Adrenal gland (tissue), 12 donors: Measurements from ENCODE around the gene RPS6KL1. TPM values are rescaled to one million over a fixed set of nuclear protein-coding genes. Genes with fewer than 3 reads are reported as not detected.

ENCODE experiments used
- DNase-seq, 7 donors: peaks; one replicate each; pipeline ENCODE4 v3.0.0-alpha.2; 2019 to 2020
- H3K27ac ChIP-seq, 5 donors: fragments of 200-600 bp; sonication (generic) in 4 of 5; 1 replicate in 3 of 5; 2 replicates in 2 of 5; pipeline versions ENCODE4 v1.5.1 to v1.8.0; 2016 to 2020; ENCODE audit warnings: mild to moderate bottlenecking in 1 of 5
- H3K27me3 ChIP-seq: fragments of 200-600 bp; 2 replicates; pipeline ENCODE4 v1.8.0; 2021
- H3K36me3 ChIP-seq, 2 donors: fragments of 200-600 bp; replicated peaks in 1 of 2; 1 replicate in 1 of 2; 2 replicates in 1 of 2; pipeline versions ENCODE4 v1.5.1 to v1.8.0; 2018 to 2022
- H3K4me1 ChIP-seq, 2 donors: fragments of 200-600 bp; replicated peaks in 1 of 2; 1 replicate in 1 of 2; 2 replicates in 1 of 2; pipeline versions ENCODE4 v1.5.1 to v1.8.0; 2018 to 2021
- H3K4me3 ChIP-seq, 4 donors: fragments of 200-600 bp; sonication (generic) in 3 of 4; one replicate each; pipeline ENCODE4 v1.5.1; 2016 to 2018
- H3K9me3 ChIP-seq, 3 donors: fragments of 200-600 bp; sonication (generic) in 1 of 3; replicated peaks in 1 of 3; 1 replicate in 2 of 3; 2 replicates in 1 of 3; pipeline versions ENCODE4 v1.5.1 to v1.8.0; 2016 to 2021
- CTCF ChIP-seq, 6 experiments: fragments of 450-650 bp in 4 of 6; fragments of 200-600 bp in 2 of 6; sonication (generic) in 1 of 6; IDR thresholded peaks; 1 replicate in 5 of 6; 2 replicates in 1 of 6; pipeline versions ENCODE4 v1.5.1 to v1.8.0; 2016 to 2021; ENCODE audit warnings: antibody characterized with exemption in 6 of 6, mild to moderate bottlenecking in 2 of 6, moderate library complexity in 1 of 6
- POLR2A ChIP-seq, 2 donors: fragments of 450-650 bp; IDR thresholded peaks; one replicate each; pipeline ENCODE4 v1.6.1; 2017; ENCODE audit warnings: antibody characterized with exemption in 2 of 2, mild to moderate bottlenecking in 2 of 2, moderate library complexity in 1 of 2
- WGBS, 4 donors: extraction: QIAGEN DNeasy Blood & Tissue Kit in 2 of 4; methylation state at CpG; one replicate each; pipeline versions ENCODE4 v1.1.5 to v1.1.7; 2013 to 2017; 5-methylcytosine and 5-hydroxymethylcytosine counted together
- intact Hi-C, 2 donors: fragments of 100-400 bp; cut with DNase I; formaldehyde crosslinking; loops; one replicate each; pipeline versions ENCODE4 v1.14.1 to v1.15.0; 2022 to 2023
- polyA plus RNA-seq, 3 donors: library from polyadenylated mRNA; stranded (reverse); fragments of 200-250 nt in 2 of 3; fragments of 350-450 nt in 1 of 3; fragmentation: Illumina TruSeq in 1 of 3; extraction: RNeasy Lipid Tissue Mini Kit (QIAGEN cat#74804) in 1 of 3; gene quantifications; one replicate each; pipeline ENCODE4 v1.2.3, GENCODE V29; 2013 to 2014
- total RNA-seq, 9 donors: library from RNA; depleted of rRNA in 4 of 9; stranded (reverse); fragments of >200 nt in 4 of 9; fragments of 120-200 nt in 1 of 9; fragmentation: NEBNext Ultra II Directional in 1 of 9; extraction: Animal tissue kit (Norgen Biotek cat#: 25700) in 1 of 9; gene quantifications; one replicate each; pipeline versions ENCODE4 v1.1.0 to v1.2.4, GENCODE V29; 2013 to 2023
- donor health status: healthy with polysubstance abuse.
- donor health status: Bipolar disorder and iron deficiency.
- donor health status: DM: yes; HTN: yes; CAD: no.
- donor health status: DM: no; HTN: no; CAD: no.
- donor health status: DM: no; HTN: no; CAD: no.
- donor health status: DM: yes; HTN: yes; CAD: no.

The RPS6KL1 gene
- total and polyA plus RNA-seq, 12 donors, result 2.0 to 28.2 (median 5.3) TPM

DNA sequence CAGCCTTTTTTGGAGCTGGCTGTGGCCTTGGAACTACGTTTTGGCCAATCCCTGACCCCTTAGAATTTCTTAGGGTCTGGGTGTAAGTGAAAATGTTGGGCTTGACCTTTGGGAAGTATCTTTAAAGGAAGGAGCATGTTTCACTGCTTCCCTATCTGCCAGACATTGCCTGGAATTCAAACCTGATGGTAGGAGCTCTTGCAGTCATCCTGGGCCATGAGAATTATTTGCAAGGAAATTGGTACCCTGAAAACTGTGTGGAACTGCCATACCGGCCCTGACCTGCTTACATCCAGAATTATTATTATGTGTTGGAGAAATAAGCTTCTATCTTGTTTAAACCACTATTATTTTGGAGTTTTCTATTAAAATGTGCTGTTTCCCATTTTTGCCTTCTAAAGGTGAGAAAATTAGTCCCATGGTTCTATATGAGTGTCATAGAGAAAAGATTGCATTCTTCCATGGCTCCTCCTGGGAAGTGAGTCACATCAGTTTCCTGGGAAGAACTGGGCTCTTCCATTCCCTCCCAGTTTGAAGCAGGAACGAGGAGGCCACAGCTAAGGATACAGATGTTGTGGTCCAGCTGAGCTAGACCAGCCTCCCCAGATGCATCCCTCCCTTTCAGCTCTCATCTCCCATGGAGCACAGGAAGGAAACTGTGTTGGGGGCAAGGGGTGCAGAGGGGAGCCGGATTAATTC is 41.9 kb upstream of the RPS6KL1 start:
- H3K4me1 ChIP-seq, result peaks cover 0 to 4% of the 10 kb centered on the region in 2 donors
- no peaks in the 10 kb centered on the region for H3K36me3 ChIP-seq
- H3K27me3 ChIP-seq, result no peaks in the 10 kb centered on the region
- TF ChIP-seq POLR2A (IDR thresholded peaks at IDR 0.05), result no peak
- TF ChIP-seq CTCF (IDR thresholded peaks at IDR 0.05), result no peak
- no peak overlapping the region for H3K4me3 ChIP-seq
- H3K9me3 ChIP-seq, result no peaks in the 10 kb centered on the region
- no peak overlapping the region for H3K27ac ChIP-seq
- WGBS, 4 donors, result 51 to 66% (median 64%) methylated on average over 4 of the region's 4 CpGs
- intact Hi-C loops, result no loop called here
- no peak for DNase-seq

DNA sequence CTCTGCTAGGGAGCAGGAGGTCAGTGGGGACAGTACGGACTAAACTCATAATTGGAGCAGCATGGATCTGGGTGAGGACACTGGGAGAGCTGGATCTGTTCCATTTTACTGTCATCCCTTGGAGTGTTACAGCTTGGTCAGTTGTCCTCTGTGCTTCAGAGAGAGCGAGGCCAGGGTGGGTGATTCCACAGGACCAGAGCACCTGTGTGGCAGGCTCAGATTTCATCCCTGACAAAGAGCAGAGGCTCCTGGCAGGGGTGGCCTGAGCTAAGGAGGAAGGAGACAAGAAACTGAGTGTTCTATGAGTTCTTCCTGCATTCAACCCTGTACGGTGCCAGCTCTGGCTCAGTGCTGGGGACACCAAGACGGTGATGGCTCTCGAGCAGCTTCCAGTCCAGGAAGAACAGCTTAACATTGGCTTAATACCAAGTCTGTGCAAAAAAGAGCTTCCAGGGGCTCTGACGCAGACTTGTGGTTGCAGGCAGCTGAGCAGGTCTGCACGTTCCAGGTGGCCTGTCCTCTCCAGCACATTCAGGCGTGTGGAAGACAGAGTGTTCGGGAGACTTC is 40.7 kb upstream of the RPS6KL1 start:
- no peak for TF ChIP-seq CTCF (IDR thresholded peaks at IDR 0.05)
- WGBS, 4 donors, result 60 to 67% (median 63%) methylated on average over 7 to 9 of the region's 9 CpGs
- Histone ChIP-seq H3K27ac (no peak overlapping the region), H3K27me3 (no peaks in the 10 kb centered on the region), H3K4me3 (no peak overlapping the region), H3K36me3 (no peaks in the 10 kb centered on the region), H3K4me1 (peaks cover 0 to 4% of the 10 kb centered on the region in 2 donors), H3K9me3 (no peaks in the 10 kb centered on the region)
- intact Hi-C loops, result no loop called here
- DNase-seq, result no peak

DNA sequence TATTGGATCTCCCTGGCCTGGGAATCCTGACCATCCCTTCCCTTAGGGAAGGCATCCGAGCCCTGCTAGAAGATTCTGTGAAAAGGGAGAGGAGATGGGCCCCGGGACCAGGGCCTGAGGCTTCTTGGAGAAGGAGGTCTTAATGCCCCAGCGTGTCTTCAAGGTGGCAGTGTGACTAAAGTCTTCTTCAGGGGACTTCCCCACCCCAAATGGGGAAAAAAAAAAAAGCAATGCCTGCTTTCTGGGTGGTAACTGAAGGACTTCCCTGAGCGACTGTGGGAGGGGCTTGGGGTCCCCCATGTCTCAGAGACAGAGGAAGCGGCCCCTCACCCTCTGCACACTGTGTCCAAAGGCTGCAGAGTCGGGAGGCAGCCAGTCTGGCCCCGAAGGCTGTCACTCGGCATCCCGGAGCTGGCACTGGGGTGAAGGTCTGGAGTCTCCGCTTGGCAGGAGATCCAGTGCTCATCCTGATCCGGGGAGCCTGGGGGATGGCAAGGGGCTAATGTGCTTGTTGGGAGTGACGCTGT is 40.2 kb upstream of the RPS6KL1 start:
- WGBS, 4 donors, result 55 to 64% (median 60%) methylated on average over 11 to 12 of the region's 12 CpGs
- no peaks in the 10 kb centered on the region for H3K27me3 ChIP-seq
- no peak overlapping the region for H3K27ac ChIP-seq
- no peaks in the 10 kb centered on the region for H3K9me3 ChIP-seq
- no peak for TF ChIP-seq CTCF (IDR thresholded peaks at IDR 0.05)
- TF ChIP-seq POLR2A (IDR thresholded peaks at IDR 0.05), result no peak
- H3K4me1 ChIP-seq, result peaks cover 0 to 4% of the 10 kb centered on the region in 2 donors
- intact Hi-C loops, result no loop called here
- no peak for DNase-seq
- H3K4me3 ChIP-seq, result no peak overlapping the region
- H3K36me3 ChIP-seq, result no peaks in the 10 kb centered on the region

DNA sequence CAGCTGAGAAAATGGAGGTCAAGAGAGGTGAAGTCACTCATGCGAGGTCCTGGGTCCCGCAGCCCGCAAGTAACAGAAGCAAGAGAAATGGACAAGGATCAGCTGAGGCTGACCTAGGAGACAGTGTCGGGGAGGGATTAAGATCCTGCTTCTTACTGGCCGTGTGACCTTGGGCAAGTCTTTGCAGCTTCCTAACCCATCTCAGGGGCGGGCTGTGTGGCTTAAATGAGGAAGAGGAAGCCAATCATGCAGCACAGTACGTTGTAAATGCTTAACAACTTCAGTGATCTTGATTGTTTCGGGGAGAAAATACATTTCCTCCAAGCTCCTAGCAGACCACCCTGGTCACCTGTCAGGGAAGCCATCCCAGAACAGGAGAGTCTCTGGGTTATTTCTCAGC is 39.4 kb upstream of the RPS6KL1 start:
- no peak for DNase-seq
- no peaks in the 10 kb centered on the region for H3K27me3 ChIP-seq
- no peaks in the 10 kb centered on the region for H3K9me3 ChIP-seq
- no peak overlapping the region for H3K27ac ChIP-seq
- no peak for TF ChIP-seq POLR2A (IDR thresholded peaks at IDR 0.05)
- no peak for TF ChIP-seq CTCF (IDR thresholded peaks at IDR 0.05)
- intact Hi-C loops, result no loop called here
- H3K4me3 ChIP-seq, result no peak overlapping the region
- H3K36me3 ChIP-seq, result no peaks in the 10 kb centered on the region
- peaks cover 0 to 4% of the 10 kb centered on the region in 2 donors for H3K4me1 ChIP-seq
- WGBS, 4 donors, result 66 to 72% (median 71%) methylated on average over 7 to 8 of the region's 8 CpGs
